Glutamatergic neuron (in vitro differentiated cells): Measurements from ENCODE around the gene ARHGAP42. TPM values are rescaled to one million over a fixed set of nuclear protein-coding genes. Genes with fewer than 3 reads are reported as not detected.

ENCODE experiments used
- DNase-seq: peaks from one replicate; pipeline ENCODE4 v3.0.0; 2022
- H3K27ac Mint-ChIP-seq: one replicate; pipeline ENCODE4 v1.8.0; 2020; ENCODE audit warnings: mild to moderate bottlenecking, mixed read lengths, inconsistent platforms; ENCODE audit not compliant: unreplicated experiment
- H3K27me3 Mint-ChIP-seq: one replicate; pipeline ENCODE4 v1.8.0; 2020; ENCODE audit warnings: mild to moderate bottlenecking, moderate library complexity, mixed read lengths, inconsistent platforms; ENCODE audit not compliant: unreplicated experiment
- H3K36me3 Mint-ChIP-seq: one replicate; pipeline ENCODE4 v1.8.0; 2020; ENCODE audit warnings: mild to moderate bottlenecking, mixed read lengths, inconsistent platforms; ENCODE audit not compliant: unreplicated experiment
- H3K4me1 Mint-ChIP-seq: one replicate; pipeline ENCODE4 v1.8.0; 2020; ENCODE audit warnings: mild to moderate bottlenecking, low read depth, mixed read lengths, inconsistent platforms; ENCODE audit not compliant: unreplicated experiment
- H3K4me3 Mint-ChIP-seq: one replicate; pipeline ENCODE4 v1.8.0; 2020; ENCODE audit warnings: mild to moderate bottlenecking, mixed read lengths, inconsistent platforms; ENCODE audit not compliant: unreplicated experiment
- H3K9me3 Mint-ChIP-seq: one replicate; pipeline ENCODE4 v1.8.0; 2020; ENCODE audit warnings: mild to moderate bottlenecking, moderate library complexity, mixed read lengths, inconsistent platforms; ENCODE audit not compliant: unreplicated experiment
- total RNA-seq: library from RNA; stranded (reverse); fragmentation: NEBNext Ultra II Directional; extraction: Animal tissue kit (Norgen Biotek cat#: 25700); gene quantifications from one replicate; pipeline ENCODE4 v1.2.1, GENCODE V29; 2021; ENCODE audit not compliant: unreplicated experiment
- TF ChIP-seq, protein P1 (sequence below): fragments of 200-600 bp; sonication (generic); IDR thresholded peaks from one replicate; pipeline ENCODE4 v1.5.0; 2021; ENCODE audit not compliant: partially characterized antibody, unreplicated experiment

Gene ARHGAP42
- total RNA-seq, 1 donor from 2014 or later = 21.4 TPM

DNA sequence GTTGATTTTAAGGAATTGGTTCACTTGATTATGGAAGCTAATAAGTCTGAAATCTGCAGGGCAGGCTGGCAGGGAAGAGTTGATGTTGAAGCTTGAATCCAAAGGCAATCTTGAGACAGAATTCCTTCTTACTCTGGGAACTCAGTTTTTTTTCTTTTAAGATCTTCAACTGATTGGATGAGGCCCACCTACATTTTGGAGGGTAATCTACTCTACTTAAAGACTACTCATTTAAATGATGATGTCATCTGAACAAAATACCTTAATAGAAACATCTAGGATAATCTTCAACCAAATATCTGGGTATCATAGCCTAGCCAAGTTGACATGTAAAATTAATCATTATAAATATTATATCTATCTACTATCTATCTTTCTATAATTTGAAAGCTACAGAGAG, 279.3 kb downstream of the ARHGAP42 start:
- Mint-ChIP-seq H3K9me3 (no peaks in the 10 kb centered on the region), H3K4me1 (no peaks in the 10 kb centered on the region), H3K4me3 (no peak overlapping the region), H3K36me3 (peaks cover 6% of the 10 kb centered on the region), H3K27ac (no peak overlapping the region), H3K27me3 (no peaks in the 10 kb centered on the region)
- no peak for DNase-seq
- TF ChIP-seq, protein P1, sequence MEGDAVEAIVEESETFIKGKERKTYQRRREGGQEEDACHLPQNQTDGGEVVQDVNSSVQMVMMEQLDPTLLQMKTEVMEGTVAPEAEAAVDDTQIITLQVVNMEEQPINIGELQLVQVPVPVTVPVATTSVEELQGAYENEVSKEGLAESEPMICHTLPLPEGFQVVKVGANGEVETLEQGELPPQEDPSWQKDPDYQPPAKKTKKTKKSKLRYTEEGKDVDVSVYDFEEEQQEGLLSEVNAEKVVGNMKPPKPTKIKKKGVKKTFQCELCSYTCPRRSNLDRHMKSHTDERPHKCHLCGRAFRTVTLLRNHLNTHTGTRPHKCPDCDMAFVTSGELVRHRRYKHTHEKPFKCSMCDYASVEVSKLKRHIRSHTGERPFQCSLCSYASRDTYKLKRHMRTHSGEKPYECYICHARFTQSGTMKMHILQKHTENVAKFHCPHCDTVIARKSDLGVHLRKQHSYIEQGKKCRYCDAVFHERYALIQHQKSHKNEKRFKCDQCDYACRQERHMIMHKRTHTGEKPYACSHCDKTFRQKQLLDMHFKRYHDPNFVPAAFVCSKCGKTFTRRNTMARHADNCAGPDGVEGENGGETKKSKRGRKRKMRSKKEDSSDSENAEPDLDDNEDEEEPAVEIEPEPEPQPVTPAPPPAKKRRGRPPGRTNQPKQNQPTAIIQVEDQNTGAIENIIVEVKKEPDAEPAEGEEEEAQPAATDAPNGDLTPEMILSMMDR = no peak

DNA sequence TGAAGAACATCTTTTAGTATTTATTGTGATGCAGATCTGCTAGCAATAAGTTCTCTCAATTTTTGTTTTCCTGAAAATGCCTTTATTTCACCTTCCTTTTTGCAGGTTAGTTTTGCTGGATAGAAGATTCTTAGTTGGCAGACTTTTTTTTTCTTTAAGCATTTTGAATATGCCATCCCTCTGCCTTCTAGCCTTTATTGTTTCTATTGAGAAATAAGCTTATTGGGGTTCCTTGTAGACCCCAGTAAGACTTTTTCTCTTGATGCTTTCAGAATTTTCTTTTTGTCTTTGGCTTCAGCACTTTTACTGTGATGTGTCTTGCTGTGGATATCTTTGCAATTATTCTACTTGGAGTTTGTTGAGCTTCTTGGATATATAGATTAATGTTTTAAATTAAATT, 281.9 kb downstream of the ARHGAP42 start:
- Mint-ChIP-seq H3K27me3 (no peaks in the 10 kb centered on the region), H3K27ac (no peak overlapping the region), H3K4me1 (no peaks in the 10 kb centered on the region), H3K36me3 (peaks cover 6% of the 10 kb centered on the region), H3K9me3 (no peaks in the 10 kb centered on the region), H3K4me3 (no peak overlapping the region)
- TF ChIP-seq, protein P1 = no peak
- DNase-seq = no peak

DNA sequence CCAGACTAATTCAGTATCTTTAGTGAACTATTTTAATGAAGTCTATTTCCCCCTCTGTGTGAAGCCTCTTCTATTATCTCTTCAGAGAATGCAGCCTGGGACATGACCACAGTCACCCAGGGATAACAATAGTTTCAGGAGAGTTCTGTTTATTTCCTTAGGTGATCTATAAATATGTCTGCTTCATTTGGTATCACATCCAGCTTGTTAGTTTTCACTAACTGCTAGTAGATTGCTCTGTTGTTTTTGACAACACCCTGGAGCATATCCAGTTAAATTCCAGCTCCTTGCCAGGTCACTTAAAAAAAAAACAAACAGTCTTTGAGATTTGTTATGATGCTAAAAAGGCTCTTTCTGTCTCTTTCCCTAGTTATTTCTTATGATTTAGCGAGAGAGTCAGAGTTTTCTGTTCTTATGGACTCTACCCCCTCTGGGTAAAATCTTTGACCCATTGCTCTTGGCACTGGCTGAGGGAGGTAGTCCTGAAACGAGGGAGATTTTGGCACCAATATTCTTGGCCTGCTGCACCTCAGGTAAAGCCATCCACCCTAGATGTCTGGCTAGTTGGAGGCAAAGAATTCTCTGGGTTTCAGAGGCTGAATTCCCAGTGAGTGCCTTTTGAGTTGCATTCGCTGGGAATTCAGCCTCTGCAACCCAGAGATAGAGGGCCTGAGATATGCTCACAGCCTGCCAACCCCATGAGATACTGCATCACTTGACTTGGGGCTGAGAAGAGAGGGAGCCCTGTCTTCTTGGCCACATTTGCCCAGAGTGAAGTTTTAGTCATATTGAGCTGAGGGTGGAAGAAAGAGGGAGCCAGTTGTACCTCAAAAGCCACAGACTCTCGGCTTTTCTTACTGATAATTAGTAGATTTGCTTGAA, 283.4 kb downstream of the ARHGAP42 start:
- DNase-seq = no peak
- TF ChIP-seq, protein P1 = no peak
- no peak overlapping the region for H3K27ac Mint-ChIP-seq

DNA sequence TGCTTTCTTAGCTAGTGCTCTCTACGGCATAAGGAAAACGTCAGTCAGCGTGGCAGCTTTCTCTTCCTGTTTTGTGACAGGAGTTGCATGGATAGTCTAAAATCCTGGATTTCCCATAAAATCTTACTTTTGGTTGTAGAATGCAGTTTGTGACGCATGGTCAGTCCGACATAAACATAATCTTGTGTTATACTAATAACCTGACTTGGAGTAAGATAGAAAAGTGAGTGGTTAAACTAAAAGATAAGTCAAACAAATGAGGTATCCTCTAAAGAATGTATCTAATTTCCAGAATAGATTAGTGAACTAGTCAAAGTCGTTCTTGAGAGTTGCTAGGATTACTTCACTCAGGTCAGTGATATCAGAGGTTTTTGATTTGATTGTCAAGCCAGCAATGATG, 285.0 kb downstream of the ARHGAP42 start:
- Mint-ChIP-seq H3K27ac (no peak overlapping the region), H3K9me3 (no peaks in the 10 kb centered on the region), H3K4me3 (no peak overlapping the region), H3K27me3 (no peaks in the 10 kb centered on the region), H3K36me3 (peaks cover 6% of the 10 kb centered on the region), H3K4me1 (no peaks in the 10 kb centered on the region)
- TF ChIP-seq, protein P1 = no peak
- no peak for DNase-seq

More for the DNA sequence above, 283.4 kb downstream of the ARHGAP42 start:
- H3K4me1 Mint-ChIP-seq = no peaks in the 10 kb centered on the region
- H3K9me3 Mint-ChIP-seq = no peaks in the 10 kb centered on the region
- peaks cover 6% of the 10 kb centered on the region for H3K36me3 Mint-ChIP-seq
- H3K4me3 Mint-ChIP-seq = no peak overlapping the region
- H3K27me3 Mint-ChIP-seq = no peaks in the 10 kb centered on the region

DNA sequence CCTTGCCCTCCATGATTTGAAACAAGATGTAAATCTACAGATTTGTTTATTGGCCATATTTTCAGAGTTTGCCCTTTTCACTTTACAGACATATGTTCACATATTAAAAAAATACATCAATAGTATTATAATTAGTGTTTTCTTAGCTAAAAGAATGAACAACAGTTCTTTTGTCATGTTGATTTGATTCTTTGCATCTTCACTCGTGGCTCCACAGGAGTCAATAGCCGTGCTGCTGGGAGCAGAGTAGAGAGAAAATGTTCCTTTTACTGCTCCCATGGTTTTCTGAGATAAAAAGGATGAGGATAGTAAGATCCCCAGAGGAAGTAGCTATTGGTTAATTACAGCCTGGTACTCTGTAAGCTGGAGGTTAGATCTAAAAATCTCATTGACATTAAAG, 291.4 kb downstream of the ARHGAP42 start:
- no peaks in the 10 kb centered on the region for H3K27me3 Mint-ChIP-seq
- H3K27ac Mint-ChIP-seq = no peak overlapping the region
- H3K36me3 Mint-ChIP-seq = no peaks in the 10 kb centered on the region
- no peak overlapping the region for H3K4me3 Mint-ChIP-seq
- H3K9me3 Mint-ChIP-seq = no peaks in the 10 kb centered on the region
- DNase-seq = no peak
- TF ChIP-seq, protein P1 = no peak
- no peaks in the 10 kb centered on the region for H3K4me1 Mint-ChIP-seq
